GM10248 (cell line): ENCODE results near the gene ZFP69.

Experiments
- CTCF ChIA-PET: fragments of 300-600 bp; sonication (Branson Sonifier 250); formaldehyde crosslinking; extraction: SDS; loops from one replicate; lab custom pipeline; 2021; ENCODE audit warnings: antibody characterized with exemption; lab: Yijun Ruan, JAX
- POLR2A ChIA-PET: fragments of 350-650 bp; sonication (Branson Sonifier 250); formaldehyde crosslinking; extraction: SDS; loops from one replicate; lab custom pipeline; 2020; ENCODE audit warnings: antibody characterized with exemption; lab: Yijun Ruan, JAX
- DNase-seq: peaks from one replicate; pipeline ENCODE4 v3.0.0; 2012; ENCODE audit errors: extremely low spot score
- TF ChIP-seq, protein P1 (sequence below): IDR thresholded peaks from 2 replicates; pipeline ENCODE4 v1.5.1; 2012; ENCODE audit warnings: mild to moderate bottlenecking, low read depth; ENCODE audit errors: extremely low read depth, missing control alignments, control extremely low read depth

Gene ZFP69

GRCh38 chr1:40476924-40477677, at the start of gene ZFP69:
ZFP69 (plus strand) TSS chr1:40477290; CDS start chr1:40479362, 2,072 bp downstream.
- POLR2A ChIA-PET = no interaction called here
- CTCF ChIA-PET = interaction anchor here (0.9 to 1.9 kb wide), 4 partner anchors 17 to 162 kb away, joined by 3 to 5 read pairs (median 4); no protein-coding TSS in a partner anchor
- DNase-seq = peak; percentile 91
- TF ChIP-seq, protein P1, sequence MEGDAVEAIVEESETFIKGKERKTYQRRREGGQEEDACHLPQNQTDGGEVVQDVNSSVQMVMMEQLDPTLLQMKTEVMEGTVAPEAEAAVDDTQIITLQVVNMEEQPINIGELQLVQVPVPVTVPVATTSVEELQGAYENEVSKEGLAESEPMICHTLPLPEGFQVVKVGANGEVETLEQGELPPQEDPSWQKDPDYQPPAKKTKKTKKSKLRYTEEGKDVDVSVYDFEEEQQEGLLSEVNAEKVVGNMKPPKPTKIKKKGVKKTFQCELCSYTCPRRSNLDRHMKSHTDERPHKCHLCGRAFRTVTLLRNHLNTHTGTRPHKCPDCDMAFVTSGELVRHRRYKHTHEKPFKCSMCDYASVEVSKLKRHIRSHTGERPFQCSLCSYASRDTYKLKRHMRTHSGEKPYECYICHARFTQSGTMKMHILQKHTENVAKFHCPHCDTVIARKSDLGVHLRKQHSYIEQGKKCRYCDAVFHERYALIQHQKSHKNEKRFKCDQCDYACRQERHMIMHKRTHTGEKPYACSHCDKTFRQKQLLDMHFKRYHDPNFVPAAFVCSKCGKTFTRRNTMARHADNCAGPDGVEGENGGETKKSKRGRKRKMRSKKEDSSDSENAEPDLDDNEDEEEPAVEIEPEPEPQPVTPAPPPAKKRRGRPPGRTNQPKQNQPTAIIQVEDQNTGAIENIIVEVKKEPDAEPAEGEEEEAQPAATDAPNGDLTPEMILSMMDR = no peak

GRCh38 chr1:40431385-40431784, 45.7 kb upstream of the ZFP69 start:
- CTCF ChIA-PET = no interaction called here
- TF ChIP-seq, protein P1 = no peak
- no peak for DNase-seq
- POLR2A ChIA-PET = no interaction called here

DNA sequence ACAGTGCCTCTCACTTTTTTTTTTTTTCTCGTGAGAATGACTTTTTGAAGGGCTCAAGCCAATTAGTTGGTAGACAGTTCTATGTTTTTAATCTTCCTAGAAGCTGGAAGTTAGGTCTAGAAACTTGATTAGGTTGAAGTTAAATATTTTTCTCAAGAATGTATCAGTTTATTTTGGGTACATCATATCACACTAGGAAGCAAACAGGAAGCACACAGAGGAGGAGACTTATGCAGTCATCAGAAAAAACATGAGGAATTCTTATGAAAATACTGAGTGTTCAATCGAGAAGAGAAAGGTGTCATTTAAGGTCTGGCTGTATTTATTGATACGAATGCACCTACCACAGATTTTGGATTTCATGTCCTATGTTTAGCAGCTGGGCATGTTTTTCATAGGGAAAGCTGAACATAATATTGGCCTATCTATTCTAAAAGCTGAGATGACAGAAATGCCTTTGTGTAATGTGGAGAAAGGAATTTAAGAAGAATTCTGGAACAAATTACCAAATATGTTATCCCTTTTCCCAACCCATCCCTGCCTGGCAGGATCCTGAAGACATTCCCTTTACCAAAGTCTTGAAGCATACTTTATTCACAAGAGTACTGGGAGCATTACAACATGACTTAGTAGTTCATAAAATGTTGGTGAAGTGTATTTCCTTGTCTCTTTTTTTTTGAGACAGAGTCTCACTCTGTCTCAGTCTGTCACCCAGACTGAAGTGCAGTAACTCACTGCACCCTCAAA, 44.3 kb upstream of the ZFP69 start:
- ChIA-PET POLR2A (interaction anchor here (0.7 kb wide), 1 partner anchor 111 kb away, joined by 4 read pairs; no protein-coding TSS in a partner anchor), CTCF (interaction anchor here (1.8 to 3.3 kb wide), 2 partner anchors 7 to 28 kb away, joined by 6 to 13 read pairs; no protein-coding TSS in a partner anchor)
- DNase-seq = no peak
- TF ChIP-seq, protein P1 = no peak

DNA sequence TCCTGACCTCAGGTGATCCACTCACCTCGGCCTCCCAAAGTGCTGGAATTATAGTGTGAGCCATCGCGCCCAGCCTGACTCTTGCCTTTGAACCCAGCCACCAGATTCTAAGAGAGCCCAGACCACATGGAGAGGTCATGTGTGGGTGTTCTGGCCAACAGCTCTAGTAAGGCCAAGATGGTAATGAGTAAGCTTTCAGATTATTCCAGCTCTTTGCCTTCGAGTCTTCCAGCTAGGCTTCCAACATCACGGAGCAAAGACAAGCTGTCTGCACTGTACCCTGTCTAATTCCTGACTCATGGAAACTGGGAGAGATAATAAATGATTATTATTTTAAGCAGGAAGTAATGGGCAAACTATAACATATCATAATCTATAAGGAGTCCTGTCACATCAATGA, 41.6 kb upstream of the ZFP69 start:
- CTCF ChIA-PET = interaction anchor here (1.0 to 3.3 kb wide), 3 partner anchors 10 to 28 kb away, joined by 3 to 13 read pairs (median 7); no protein-coding TSS in a partner anchor
- no peak for DNase-seq
- TF ChIP-seq, protein P1 = no peak
- POLR2A ChIA-PET = interaction anchor here (0.6 kb wide), 1 partner anchor 344 kb away, joined by 4 read pairs; no protein-coding TSS in a partner anchor

GRCh38 chr1:40435876-40436275, 41.2 kb upstream of the ZFP69 start:
- ChIA-PET POLR2A (no interaction called here), CTCF (interaction anchor here (1.0 to 2.2 kb wide), 2 partner anchors 12 to 28 kb away, joined by 3 to 7 read pairs; no protein-coding TSS in a partner anchor)

More at GRCh38 chr1:40435876-40436275, 41.2 kb upstream of the ZFP69 start:
- TF ChIP-seq, protein P1 = no peak
- no peak for DNase-seq
